Measurements from ENCODE around the gene ALPI.

Gene ALPI

GRCh38 chr2:232488721-232489300, 32.9 kb downstream of the ALPI start:
- no peaks in the 10 kb centered on the region for H3K79me1 ChIP-seq (ENCODE audit: low read length)
- H3K4ac ChIP-seq (ENCODE audit: low read depth, low read length): no peak overlapping the region
- H3K27me3 ChIP-seq (ENCODE audit: insufficient read depth, low read length, poor library complexity): peaks cover 25% of the 10 kb centered on the region
- no peak overlapping the region for H4K5ac ChIP-seq (ENCODE audit: low read length)
- no peak overlapping the region for H2BK120ac ChIP-seq (ENCODE audit: low read depth, low read length)
- no peaks in the 10 kb centered on the region for H3K4me1 ChIP-seq (ENCODE audit: control insufficient read depth, low read depth, low read length)
- H3K36me3 ChIP-seq (ENCODE audit: control insufficient read depth, insufficient read depth, low read length): no peaks in the 10 kb centered on the region
- no peak overlapping the region for H3K23ac ChIP-seq (ENCODE audit: low read length)
- H3K4me3 ChIP-seq (ENCODE audit: low read length): no peak overlapping the region
- no peak overlapping the region for H3K27ac ChIP-seq (ENCODE audit: low read depth, low read length)
- no peak overlapping the region for H2BK15ac ChIP-seq (replicated peaks; ENCODE audit: low read depth)
- no CpG with 5 or more reads among the region's 5 CpGs for WGBS (ENCODE audit: extremely low coverage, insufficient coverage, low lambda C conversion rate)
- H3K56ac ChIP-seq (ENCODE audit: low read length): no peak overlapping the region
- H2AK5ac ChIP-seq (ENCODE audit: low read length): no peak overlapping the region
- DNase-seq: no peak
- no peak overlapping the region for H3K4me2 ChIP-seq (ENCODE audit: low read length)
- H3K9ac ChIP-seq (ENCODE audit: low read length): no peak overlapping the region
- H3K18ac ChIP-seq (ENCODE audit: low read length): no peak overlapping the region
- no peaks in the 10 kb centered on the region for H3K79me2 ChIP-seq (ENCODE audit: control insufficient read depth, insufficient read depth, low read length)
- H4K8ac ChIP-seq (ENCODE audit: low read depth, low read length): no peak overlapping the region
- no peak overlapping the region for H2BK5ac ChIP-seq (ENCODE audit: low read length)

- H3K4me3 ChIP-seq (ENCODE audit: low read length): no peak overlapping the region
Observed at GRCh38 chr2:232489516-232490220, 33.7 kb downstream of the ALPI start.

GRCh38 chr2:232490221-232491138, 34.5 kb downstream of the ALPI start:
- H3K27ac ChIP-seq (ENCODE audit: low read depth, low read length): no peak overlapping the region
- H2BK120ac ChIP-seq (ENCODE audit: low read depth, low read length): no peak overlapping the region
- H4K8ac ChIP-seq (ENCODE audit: low read depth, low read length): no peak overlapping the region
- no peak overlapping the region for H3K56ac ChIP-seq (ENCODE audit: low read length)
- H3K27me3 ChIP-seq (ENCODE audit: insufficient read depth, low read length, poor library complexity): peaks cover 19% of the 10 kb centered on the region
- H3K36me3 ChIP-seq (ENCODE audit: control insufficient read depth, insufficient read depth, low read length): no peaks in the 10 kb centered on the region
- no peaks in the 10 kb centered on the region for H3K4me1 ChIP-seq (ENCODE audit: control insufficient read depth, low read depth, low read length)
- H3K4me2 ChIP-seq (ENCODE audit: low read length): no peak overlapping the region
- H3K18ac ChIP-seq (ENCODE audit: low read length): no peak overlapping the region
- no peak overlapping the region for H3K9ac ChIP-seq (ENCODE audit: low read length)
- no peak overlapping the region for H2BK15ac ChIP-seq (replicated peaks; ENCODE audit: low read depth)
- H3K79me2 ChIP-seq (ENCODE audit: control insufficient read depth, insufficient read depth, low read length): no peaks in the 10 kb centered on the region
- H3K4me3 ChIP-seq (ENCODE audit: low read length): no peak overlapping the region
- no peak overlapping the region for H3K4ac ChIP-seq (ENCODE audit: low read depth, low read length)
- H4K5ac ChIP-seq (ENCODE audit: low read length): no peak overlapping the region
- no peaks in the 10 kb centered on the region for H3K79me1 ChIP-seq (ENCODE audit: low read length)
- DNase-seq: no peak
- H2AK5ac ChIP-seq (ENCODE audit: low read length): no peak overlapping the region
- WGBS (ENCODE audit: extremely low coverage, insufficient coverage, low lambda C conversion rate): no CpG with 5 or more reads among the region's 30 CpGs
- H3K23ac ChIP-seq (ENCODE audit: low read length): no peak overlapping the region
- H2BK5ac ChIP-seq (ENCODE audit: low read length): no peak overlapping the region

More at GRCh38 chr2:232489516-232490220, 33.7 kb downstream of the ALPI start:
- no CpG with 5 or more reads among the region's 9 CpGs for WGBS (ENCODE audit: extremely low coverage, insufficient coverage, low lambda C conversion rate)
- Histone ChIP-seq H3K27ac (ENCODE audit: low read depth, low read length) (no peak overlapping the region), H3K18ac (ENCODE audit: low read length) (no peak overlapping the region), H4K5ac (ENCODE audit: low read length) (no peak overlapping the region), H3K79me1 (ENCODE audit: low read length) (no peaks in the 10 kb centered on the region), H4K8ac (ENCODE audit: low read depth, low read length) (no peak overlapping the region), H2BK5ac (ENCODE audit: low read length) (no peak overlapping the region), H2BK120ac (ENCODE audit: low read depth, low read length) (no peak overlapping the region), H3K36me3 (ENCODE audit: control insufficient read depth, insufficient read depth, low read length) (no peaks in the 10 kb centered on the region), H3K4ac (ENCODE audit: low read depth, low read length) (no peak overlapping the region), H3K56ac (ENCODE audit: low read length) (no peak overlapping the region), H2AK5ac (ENCODE audit: low read length) (no peak overlapping the region), H3K27me3 (ENCODE audit: insufficient read depth, low read length, poor library complexity) (peaks cover 25% of the 10 kb centered on the region), H3K4me1 (ENCODE audit: control insufficient read depth, low read depth, low read length) (no peaks in the 10 kb centered on the region), H3K4me2 (ENCODE audit: low read length) (no peak overlapping the region), H2BK15ac (replicated peaks; ENCODE audit: low read depth) (no peak overlapping the region), H3K9ac (ENCODE audit: low read length) (no peak overlapping the region), H3K23ac (ENCODE audit: low read length) (no peak overlapping the region), H3K79me2 (ENCODE audit: control insufficient read depth, insufficient read depth, low read length) (no peaks in the 10 kb centered on the region)
- no peak for DNase-seq

- Histone ChIP-seq H3K79me2 (ENCODE audit: control insufficient read depth, insufficient read depth, low read length) (no peaks in the 10 kb centered on the region), H2AK5ac (ENCODE audit: low read length) (no peak overlapping the region), H3K23ac (ENCODE audit: low read length) (no peak overlapping the region), H3K4me3 (ENCODE audit: low read length) (no peak overlapping the region), H3K4ac (ENCODE audit: low read depth, low read length) (no peak overlapping the region), H3K79me1 (ENCODE audit: low read length) (no peaks in the 10 kb centered on the region), H3K4me1 (ENCODE audit: control insufficient read depth, low read depth, low read length) (no peaks in the 10 kb centered on the region), H2BK120ac (ENCODE audit: low read depth, low read length) (no peak overlapping the region), H3K27ac (ENCODE audit: low read depth, low read length) (no peak overlapping the region), H3K9ac (ENCODE audit: low read length) (no peak overlapping the region), H3K56ac (ENCODE audit: low read length) (no peak overlapping the region), H3K18ac (ENCODE audit: low read length) (no peak overlapping the region), H2BK5ac (ENCODE audit: low read length) (no peak overlapping the region), H2BK15ac (replicated peaks; ENCODE audit: low read depth) (no peak overlapping the region), H3K4me2 (ENCODE audit: low read length) (no peak overlapping the region), H3K27me3 (ENCODE audit: insufficient read depth, low read length, poor library complexity) (peaks cover 11% of the 10 kb centered on the region), H4K8ac (ENCODE audit: low read depth, low read length) (no peak overlapping the region), H3K36me3 (ENCODE audit: control insufficient read depth, insufficient read depth, low read length) (no peaks in the 10 kb centered on the region), H4K5ac (ENCODE audit: low read length) (no peak overlapping the region)
- no peak for DNase-seq
- WGBS (ENCODE audit: extremely low coverage, insufficient coverage, low lambda C conversion rate): no CpG with 5 or more reads among the region's 12 CpGs
Observed at GRCh38 chr2:232491139-232491780, 35.3 kb downstream of the ALPI start.

GRCh38 chr2:232492236-232492848, 36.4 kb downstream of the ALPI start:
- no peak overlapping the region for H3K56ac ChIP-seq (ENCODE audit: low read length)
- H3K27me3 ChIP-seq (ENCODE audit: insufficient read depth, low read length, poor library complexity): peaks cover under 1% of the 10 kb centered on the region
- H3K9ac ChIP-seq (ENCODE audit: low read length): no peak overlapping the region
- H4K5ac ChIP-seq (ENCODE audit: low read length): no peak overlapping the region
- H3K79me2 ChIP-seq (ENCODE audit: control insufficient read depth, insufficient read depth, low read length): no peaks in the 10 kb centered on the region
- H2BK15ac ChIP-seq (replicated peaks; ENCODE audit: low read depth): no peak overlapping the region
- H2BK120ac ChIP-seq (ENCODE audit: low read depth, low read length): no peak overlapping the region
- H4K8ac ChIP-seq (ENCODE audit: low read depth, low read length): no peak overlapping the region
- no peaks in the 10 kb centered on the region for H3K4me1 ChIP-seq (ENCODE audit: control insufficient read depth, low read depth, low read length)
- no peak overlapping the region for H2AK5ac ChIP-seq (ENCODE audit: low read length)
- no peak overlapping the region for H3K27ac ChIP-seq (ENCODE audit: low read depth, low read length)
- no peak overlapping the region for H3K23ac ChIP-seq (ENCODE audit: low read length)
- H3K4ac ChIP-seq (ENCODE audit: low read depth, low read length): no peak overlapping the region
- no peaks in the 10 kb centered on the region for H3K36me3 ChIP-seq (ENCODE audit: control insufficient read depth, insufficient read depth, low read length)
- no CpG with 5 or more reads among the region's 8 CpGs for WGBS (ENCODE audit: extremely low coverage, insufficient coverage, low lambda C conversion rate)
- no peak overlapping the region for H3K4me2 ChIP-seq (ENCODE audit: low read length)
- H2BK5ac ChIP-seq (ENCODE audit: low read length): no peak overlapping the region
- no peaks in the 10 kb centered on the region for H3K79me1 ChIP-seq (ENCODE audit: low read length)
- no peak overlapping the region for H3K4me3 ChIP-seq (ENCODE audit: low read length)
- no peak overlapping the region for H3K18ac ChIP-seq (ENCODE audit: low read length)
- no peak for DNase-seq

Measured in mesendoderm (in vitro differentiated cells).